Skeletal muscle satellite cell (primary cell): Measurements from ENCODE around the gene H6PD.

Source experiments
- H3K27me3 ChIP-seq: 2 replicates; pipeline ENCODE4 v1.7.0; 2013; ENCODE audit warnings: low read length; ENCODE audit not compliant: control insufficient read depth, insufficient read depth
- H3K36me3 ChIP-seq: 2 replicates; pipeline ENCODE4 v1.7.0; 2013; ENCODE audit warnings: mild to moderate bottlenecking, control low read depth, low read length; ENCODE audit not compliant: insufficient read depth
- H3K4me1 ChIP-seq: 2 replicates; pipeline ENCODE4 v1.7.0; 2013; ENCODE audit warnings: low read length; ENCODE audit not compliant: control insufficient read depth, insufficient read depth
- H3K4me2 ChIP-seq: 2 replicates; pipeline ENCODE4 v1.7.0; 2013; ENCODE audit warnings: mild to moderate bottlenecking, low read length
- H3K4me3 ChIP-seq: 2 replicates; pipeline ENCODE4 v1.7.0; 2013; ENCODE audit warnings: low read length
- H3K9ac ChIP-seq: 2 replicates; pipeline ENCODE4 v1.7.0; 2013; ENCODE audit warnings: mild to moderate bottlenecking, low read depth, low read length, moderate library complexity
- H3K9me3 ChIP-seq: replicated peaks from 2 replicates; pipeline ENCODE4 v1.7.0; 2013; ENCODE audit warnings: mild to moderate bottlenecking, control low read depth, low read length

Gene H6PD

GRCh38 chr1:9317591-9318417 lies 83.2 kb downstream of the H6PD start:
- peaks cover 5% of the 10 kb centered on the region for H3K36me3 ChIP-seq
- peak overlapping the region; percentile 39 for H3K4me3 ChIP-seq
- H3K27me3 ChIP-seq: no peaks in the 10 kb centered on the region
- peak overlapping the region; percentile 48 for H3K4me2 ChIP-seq
- H3K4me1 ChIP-seq: peaks cover 46% of the 10 kb centered on the region
- H3K9me3 ChIP-seq: no peaks in the 10 kb centered on the region
- H3K9ac ChIP-seq: peak overlapping the region; percentile 36

GRCh38 chr1:9319208-9319788 lies 84.7 kb downstream of the H6PD start:
- Histone ChIP-seq H3K4me3 (no peak overlapping the region), H3K9ac (no peak overlapping the region), H3K4me2 (no peak overlapping the region)

GRCh38 chr1:9319789-9320519 lies 85.4 kb downstream of the H6PD start:
- Histone ChIP-seq H3K4me1 (peaks cover 51% of the 10 kb centered on the region), H3K36me3 (peaks cover 5% of the 10 kb centered on the region), H3K9ac (no peak overlapping the region)

More at GRCh38 chr1:9319208-9319788, 84.7 kb downstream of the H6PD start:
- Histone ChIP-seq H3K27me3 (no peaks in the 10 kb centered on the region), H3K4me1 (peaks cover 49% of the 10 kb centered on the region), H3K36me3 (peaks cover 5% of the 10 kb centered on the region), H3K9me3 (no peaks in the 10 kb centered on the region)

More at GRCh38 chr1:9319789-9320519, 85.4 kb downstream of the H6PD start:
- H3K9me3 ChIP-seq: no peaks in the 10 kb centered on the region
- no peaks in the 10 kb centered on the region for H3K27me3 ChIP-seq
- no peak overlapping the region for H3K4me2 ChIP-seq
- H3K4me3 ChIP-seq: no peak overlapping the region
